Measurements from ENCODE around the gene ADORA2A.

Gene ADORA2A

GRCh38 chr22:24414984-24415945, 12.1 kb upstream of the ADORA2A start:
- Histone ChIP-seq H3K27me3 (ENCODE audit: control insufficient read depth, insufficient read depth, low read length) (no peaks in the 10 kb centered on the region), H3K27ac (ENCODE audit: low read depth, low read length) (no peak overlapping the region), H3K36me3 (ENCODE audit: control insufficient read depth, insufficient read depth, low read length) (peaks cover 12% of the 10 kb centered on the region), H3K4me1 (ENCODE audit: control insufficient read depth, insufficient read depth, low read length) (no peaks in the 10 kb centered on the region), H3K4me3 (ENCODE audit: low read length) (no peak overlapping the region), H3K9ac (ENCODE audit: low read length) (no peak overlapping the region)

GRCh38 chr22:24416095-24416494, 11.3 kb upstream of the ADORA2A start:
- Histone ChIP-seq H3K36me3 (ENCODE audit: control insufficient read depth, insufficient read depth, low read length) (peaks cover 12% of the 10 kb centered on the region), H3K4me3 (ENCODE audit: low read length) (no peak overlapping the region), H3K27me3 (ENCODE audit: control insufficient read depth, insufficient read depth, low read length) (peaks cover 3% of the 10 kb centered on the region), H3K9ac (ENCODE audit: low read length) (no peak overlapping the region), H3K27ac (ENCODE audit: low read depth, low read length) (no peak overlapping the region), H3K4me1 (ENCODE audit: control insufficient read depth, insufficient read depth, low read length) (no peaks in the 10 kb centered on the region)

- H3K27ac ChIP-seq (ENCODE audit: low read depth, low read length): no peak overlapping the region
- no peaks in the 10 kb centered on the region for H3K4me1 ChIP-seq (ENCODE audit: control insufficient read depth, insufficient read depth, low read length)
- H3K9ac ChIP-seq (ENCODE audit: low read length): no peak overlapping the region
- peaks cover 12% of the 10 kb centered on the region for H3K36me3 ChIP-seq (ENCODE audit: control insufficient read depth, insufficient read depth, low read length)
- no peak overlapping the region for H3K4me3 ChIP-seq (ENCODE audit: low read length)
- peaks cover 3% of the 10 kb centered on the region for H3K27me3 ChIP-seq (ENCODE audit: control insufficient read depth, insufficient read depth, low read length)
Measured at GRCh38 chr22:24416611-24417010, 10.8 kb upstream of the ADORA2A start.

GRCh38 chr22:24417200-24417599, 10.2 kb upstream of the ADORA2A start:
- Histone ChIP-seq H3K36me3 (ENCODE audit: control insufficient read depth, insufficient read depth, low read length) (peaks cover 11% of the 10 kb centered on the region), H3K27ac (ENCODE audit: low read depth, low read length) (no peak overlapping the region), H3K4me3 (ENCODE audit: low read length) (no peak overlapping the region), H3K9ac (ENCODE audit: low read length) (no peak overlapping the region), H3K27me3 (ENCODE audit: control insufficient read depth, insufficient read depth, low read length) (peaks cover 3% of the 10 kb centered on the region), H3K4me1 (ENCODE audit: control insufficient read depth, insufficient read depth, low read length) (no peaks in the 10 kb centered on the region)

GRCh38 chr22:24417901-24418641, 9.3 kb upstream of the ADORA2A start:
- H3K36me3 ChIP-seq (ENCODE audit: control insufficient read depth, insufficient read depth, low read length): peaks cover 9% of the 10 kb centered on the region
- H3K4me3 ChIP-seq (ENCODE audit: low read length): no peak overlapping the region
- peaks cover 3% of the 10 kb centered on the region for H3K27me3 ChIP-seq (ENCODE audit: control insufficient read depth, insufficient read depth, low read length)
- no peak overlapping the region for H3K9ac ChIP-seq (ENCODE audit: low read length)
- no peaks in the 10 kb centered on the region for H3K4me1 ChIP-seq (ENCODE audit: control insufficient read depth, insufficient read depth, low read length)
- H3K27ac ChIP-seq (ENCODE audit: low read depth, low read length): no peak overlapping the region

GRCh38 chr22:24418786-24419474, 8.5 kb upstream of the ADORA2A start:
- Histone ChIP-seq H3K4me1 (ENCODE audit: control insufficient read depth, insufficient read depth, low read length) (no peaks in the 10 kb centered on the region), H3K27me3 (ENCODE audit: control insufficient read depth, insufficient read depth, low read length) (peaks cover 3% of the 10 kb centered on the region)

GRCh38 chr22:24419475-24419850, 7.9 kb upstream of the ADORA2A start:
- Histone ChIP-seq H3K27ac (ENCODE audit: low read depth, low read length) (no peak overlapping the region), H3K4me3 (ENCODE audit: low read length) (no peak overlapping the region), H3K9ac (ENCODE audit: low read length) (no peak overlapping the region), H3K27me3 (ENCODE audit: control insufficient read depth, insufficient read depth, low read length) (peaks cover 3% of the 10 kb centered on the region), H3K4me1 (ENCODE audit: control insufficient read depth, insufficient read depth, low read length) (no peaks in the 10 kb centered on the region), H3K36me3 (ENCODE audit: control insufficient read depth, insufficient read depth, low read length) (peaks cover 9% of the 10 kb centered on the region)

More at GRCh38 chr22:24418786-24419474, 8.5 kb upstream of the ADORA2A start:
- no peak overlapping the region for H3K27ac ChIP-seq (ENCODE audit: low read depth, low read length)
- no peak overlapping the region for H3K9ac ChIP-seq (ENCODE audit: low read length)
- no peak overlapping the region for H3K4me3 ChIP-seq (ENCODE audit: low read length)
- H3K36me3 ChIP-seq (ENCODE audit: control insufficient read depth, insufficient read depth, low read length): peaks cover 9% of the 10 kb centered on the region

GRCh38 chr22:24420072-24420976, 7.1 kb upstream of the ADORA2A start:
- H3K36me3 ChIP-seq (ENCODE audit: control insufficient read depth, insufficient read depth, low read length): peaks cover 4% of the 10 kb centered on the region
- H3K4me1 ChIP-seq (ENCODE audit: control insufficient read depth, insufficient read depth, low read length): no peaks in the 10 kb centered on the region
- no peak overlapping the region for H3K9ac ChIP-seq (ENCODE audit: low read length)
- H3K27me3 ChIP-seq (ENCODE audit: control insufficient read depth, insufficient read depth, low read length): peaks cover 5% of the 10 kb centered on the region
- no peak overlapping the region for H3K4me3 ChIP-seq (ENCODE audit: low read length)
- no peak overlapping the region for H3K27ac ChIP-seq (ENCODE audit: low read depth, low read length)

- no peak overlapping the region for H3K9ac ChIP-seq (ENCODE audit: low read length)
- H3K4me1 ChIP-seq (ENCODE audit: control insufficient read depth, insufficient read depth, low read length): no peaks in the 10 kb centered on the region
- peaks cover 5% of the 10 kb centered on the region for H3K27me3 ChIP-seq (ENCODE audit: control insufficient read depth, insufficient read depth, low read length)
- H3K36me3 ChIP-seq (ENCODE audit: control insufficient read depth, insufficient read depth, low read length): peaks cover 4% of the 10 kb centered on the region
- no peak overlapping the region for H3K27ac ChIP-seq (ENCODE audit: low read depth, low read length)
- no peak overlapping the region for H3K4me3 ChIP-seq (ENCODE audit: low read length)
Measured at GRCh38 chr22:24420977-24421343, 6.4 kb upstream of the ADORA2A start.

- no peaks in the 10 kb centered on the region for H3K4me1 ChIP-seq (ENCODE audit: control insufficient read depth, insufficient read depth, low read length)
- no peak overlapping the region for H3K4me3 ChIP-seq (ENCODE audit: low read length)
- peaks cover 5% of the 10 kb centered on the region for H3K27me3 ChIP-seq (ENCODE audit: control insufficient read depth, insufficient read depth, low read length)
- no peak overlapping the region for H3K27ac ChIP-seq (ENCODE audit: low read depth, low read length)
- H3K36me3 ChIP-seq (ENCODE audit: control insufficient read depth, insufficient read depth, low read length): peaks cover 4% of the 10 kb centered on the region
- no peak overlapping the region for H3K9ac ChIP-seq (ENCODE audit: low read length)
Measured at GRCh38 chr22:24421428-24421931, 5.9 kb upstream of the ADORA2A start.

- Histone ChIP-seq H3K27ac (ENCODE audit: low read depth, low read length) (no peak overlapping the region), H3K4me3 (ENCODE audit: low read length) (no peak overlapping the region), H3K27me3 (ENCODE audit: control insufficient read depth, insufficient read depth, low read length) (peaks cover 5% of the 10 kb centered on the region), H3K4me1 (ENCODE audit: control insufficient read depth, insufficient read depth, low read length) (no peaks in the 10 kb centered on the region), H3K36me3 (ENCODE audit: control insufficient read depth, insufficient read depth, low read length) (peaks cover 4% of the 10 kb centered on the region), H3K9ac (ENCODE audit: low read length) (no peak overlapping the region)
Measured at GRCh38 chr22:24422102-24422665, 5.2 kb upstream of the ADORA2A start.
